K562 (cell line): Measurements from ENCODE around the gene CACNA1E. TPM values are rescaled to one million over a fixed set of nuclear protein-coding genes. Genes with fewer than 3 reads are reported as not detected.

Experiments
- ATAC-seq: fragments of 200-7000 bp; cut with Tn5 transposase; 3 replicates; pipeline ENCODE4 v1.9.1; 2020; ENCODE audit warnings: moderate library complexity
- BruUV-seq: library from RNA; stranded (reverse); fragments of 400-500 nt; replicated peaks from 2 replicates; lab custom pipeline; 2021; lab: Mats Ljungman, UMichigan
- CTCF ChIA-PET: fragments of 300-600 bp; formaldehyde crosslinking; extraction: SDS; loops from one replicate; lab custom pipeline; 2021; ENCODE audit warnings: low intra/inter-chr PET ratio; lab: Yijun Ruan, JAX
- POLR2A ChIA-PET: fragments of 300-600, 350-650 bp; sonication (Branson Sonifier 250); formaldehyde crosslinking; extraction: SDS; loops from one replicate; lab custom pipeline; 2021; ENCODE audit warnings: antibody characterized with exemption, inconsistent platforms; lab: Yijun Ruan, JAX
- DNase-seq, 4 experiments: peaks; one replicate each; pipeline versions ENCODE4 v3.0.0 to v3.0.0-alpha.2; 2011 to 2018; ENCODE audit warnings: low spot score in 3 of 4, mixed read lengths in 3 of 4; ENCODE audit errors: extremely low read depth in 1 of 4
- FAIRE-seq: peaks from 2 replicates; lab custom pipeline; 2011; peaks lifted over from hg19 to GRCh38; lab: Jason Lieb, UNC
- H2AFZ ChIP-seq: 2 replicates; pipeline ENCODE4 v1.6.0; 2011; ENCODE audit warnings: low read depth, low read length, control low read depth, inconsistent platforms
- H3K27ac ChIP-seq: fragments of 200-600 bp; 3 replicates; pipeline ENCODE4 v1.8.0; 2011; ENCODE audit warnings: low read depth, mild to moderate bottlenecking, control low read depth, inconsistent platforms, low read length, moderate library complexity, mixed read lengths; ENCODE audit errors: extremely low read depth
- H3K27me3 ChIP-seq, 2 experiments: fragments of 300-600 bp in 1 of 2; 2 replicates in 1 of 2; 3 replicates in 1 of 2; pipeline versions ENCODE4 v1.6.0 to v1.8.0; 2011; ENCODE audit warnings: inconsistent platforms in 2 of 2, low read length in 2 of 2, mild to moderate bottlenecking in 1 of 2, mixed read lengths in 1 of 2, moderate library complexity in 1 of 2; ENCODE audit not compliant: control insufficient read depth in 2 of 2, insufficient read depth in 2 of 2
- H3K36me3 ChIP-seq: fragments of 300-600 bp; 3 replicates; pipeline ENCODE4 v1.8.0; 2011; ENCODE audit warnings: mild to moderate bottlenecking, low read length, inconsistent platforms; ENCODE audit not compliant: control insufficient read depth, insufficient read depth
- H3K4me1 ChIP-seq, 2 experiments: fragments of 200-600 bp in 1 of 2; replicated peaks in 1 of 2; 2 replicates in 1 of 2; 3 replicates in 1 of 2; pipeline versions ENCODE4 v1.5.1 to v1.8.0; 2011; ENCODE audit warnings: inconsistent platforms in 2 of 2, low read length in 2 of 2, mild to moderate bottlenecking in 1 of 2, mixed read lengths in 1 of 2, moderate library complexity in 1 of 2; ENCODE audit not compliant: control insufficient read depth in 2 of 2, insufficient read depth in 2 of 2
- H3K4me2 ChIP-seq: 2 replicates; pipeline ENCODE4 v1.6.1; 2011; ENCODE audit warnings: low read length, control low read depth, inconsistent platforms, mixed read lengths; ENCODE audit not compliant: insufficient read depth
- H3K4me3 ChIP-seq: fragments of 200-600 bp; sonication (generic), shearing (Covaris generic); 2 replicates; pipeline ENCODE4 v1.5.1; 2016; ENCODE audit warnings: control low read depth, inconsistent platforms
- H3K79me2 ChIP-seq: fragments of 200-600 bp; 3 replicates; pipeline ENCODE4 v1.8.0; 2011; ENCODE audit warnings: low read length, inconsistent platforms; ENCODE audit not compliant: control insufficient read depth, insufficient read depth
- H3K9ac ChIP-seq, 2 experiments: 2 replicates each; pipeline versions ENCODE4 v1.6.0 to v1.6.1; 2011; ENCODE audit warnings: low read depth in 2 of 2, low read length in 2 of 2, control low read depth in 1 of 2, inconsistent platforms in 1 of 2, mild to moderate bottlenecking in 1 of 2, mixed read lengths in 1 of 2; ENCODE audit not compliant: insufficient read depth in 1 of 2
- H3K9me1 ChIP-seq: one replicate; pipeline ENCODE4 v1.6.0; 2011; ENCODE audit warnings: inconsistent platforms, mild to moderate bottlenecking, low read length, moderate library complexity; ENCODE audit not compliant: control insufficient read depth, insufficient read depth
- H3K9me3 ChIP-seq: replicated peaks from 2 replicates; pipeline ENCODE4 v1.5.1; 2011; ENCODE audit warnings: low read depth, low read length, inconsistent platforms; ENCODE audit not compliant: control insufficient read depth, insufficient read depth
- H4K20me1 ChIP-seq: replicated peaks from 2 replicates; pipeline ENCODE4 v1.6.1; 2011; ENCODE audit warnings: low read length, inconsistent platforms, mixed read lengths; ENCODE audit not compliant: control insufficient read depth, insufficient read depth
- ARNT ChIP-seq, 2 experiments: fragments of 450-650 bp; IDR thresholded peaks; 2 replicates each; pipeline ENCODE4 v1.6.1; 2016; ENCODE audit warnings: mild to moderate bottlenecking in 1 of 2
- BHLHE40 ChIP-seq: IDR thresholded peaks from 2 replicates; pipeline ENCODE4 v1.6.1; 2011; ENCODE audit warnings: low read length, improper control_type of control experiment
- DACH1 ChIP-seq: fragments of 450-650 bp; IDR thresholded peaks from 2 replicates; pipeline ENCODE4 v1.6.1; 2018; ENCODE audit not compliant: partially characterized antibody
- EP400 ChIP-seq: fragments of 450-650 bp; IDR thresholded peaks from 2 replicates; pipeline ENCODE4 v1.6.1; 2017; ENCODE audit warnings: antibody characterized with exemption, mild to moderate bottlenecking, moderate library complexity
- HMGN3 ChIP-seq: IDR thresholded peaks from 2 replicates; pipeline ENCODE4 v1.6.1; 2011; ENCODE audit warnings: borderline replicate concordance, low read depth, mild to moderate bottlenecking, mixed read lengths, low read length; ENCODE audit not compliant: insufficient read length; ENCODE audit errors: extremely low read depth
- HNRNPUL1 ChIP-seq: fragments of 200-400 bp; formaldehyde crosslinking; IDR thresholded peaks from 2 replicates; pipeline ENCODE4 v1.6.1; 2017; ENCODE audit warnings: low read length
- MEIS2 ChIP-seq: fragments of 450-650 bp; IDR thresholded peaks from 2 replicates; pipeline ENCODE4 v1.6.1; 2014; ENCODE audit warnings: mild to moderate bottlenecking; ENCODE audit not compliant: partially characterized antibody
- NR2F6 ChIP-seq: fragments of 450-650 bp; formaldehyde crosslinking; IDR thresholded peaks from 2 replicates; pipeline ENCODE4 v1.4.0; 2020; ENCODE audit warnings: mild to moderate bottlenecking
- NUFIP1 ChIP-seq: fragments of 450-650 bp; IDR thresholded peaks from 2 replicates; pipeline ENCODE4 v1.6.1; 2018; ENCODE audit not compliant: partially characterized antibody
- PYGO2 ChIP-seq: fragments of 450-650 bp; IDR thresholded peaks from 2 replicates; pipeline ENCODE4 v1.6.1; 2016; ENCODE audit warnings: mild to moderate bottlenecking, missing genetic modification characterization, moderate library complexity, missing compliant biosample characterization
- SAP30 ChIP-seq: fragments of 200-600 bp; sonication (generic); IDR thresholded peaks from 2 replicates; pipeline ENCODE4 v1.6.1; 2012; ENCODE audit warnings: borderline replicate concordance, low read depth, mild to moderate bottlenecking, moderate library complexity, low read length, control low read depth, inconsistent platforms; ENCODE audit not compliant: insufficient read depth, poor library complexity, severe bottlenecking
- USF2 ChIP-seq: sonication (generic); formaldehyde crosslinking; IDR thresholded peaks from 2 replicates; pipeline ENCODE4 v1.5.0; 2020; ENCODE audit warnings: missing genetic modification reagents
- ZC3H4 ChIP-seq: sonication (generic); formaldehyde crosslinking; IDR thresholded peaks from 2 replicates; pipeline ENCODE4 v1.9.0; 2021; ENCODE audit warnings: missing genetic modification reagents, borderline replicate concordance
- ZNF174 ChIP-seq: fragments of 250-450 bp; sonication (Bioruptor Pico); IDR thresholded peaks from 2 replicates; pipeline ENCODE4 v1.4.0; 2020; ENCODE audit warnings: mild to moderate bottlenecking
- ZNF436 ChIP-seq: fragments of 250-450, 450-650 bp; sonication (Bioruptor Pico); formaldehyde crosslinking; IDR thresholded peaks from 2 replicates; pipeline ENCODE4 v1.7.0; 2020; ENCODE audit warnings: mild to moderate bottlenecking
- WGBS: fragments of 100-300 bp; shearing (Covaris generic); methylation state at CpG from one replicate; pipeline ENCODE4 v1.1.6; 2016; ENCODE audit warnings: low coverage, mixed read lengths; ENCODE audit not compliant: insufficient coverage; ENCODE audit errors: missing lambda C conversion rate; 5-methylcytosine and 5-hydroxymethylcytosine counted together
- in situ Hi-C: fragments of 300-500 bp; cut with MboI; formaldehyde crosslinking; loops from 4 replicates; pipeline ENCODE4 v1.15.0; 2018; ENCODE audit warnings: inconsistent platforms, mixed read lengths
- intact Hi-C: fragments of 100-400 bp; cut with micrococcal nuclease; formaldehyde crosslinking; loops from 2 replicates; pipeline ENCODE4 v1.14.2; 2022
- polyA plus RNA-seq, 8 experiments: library from polyadenylated mRNA; depleted of rRNA in 4 of 8; stranded (reverse) in 5 of 8; unstranded in 3 of 8; fragments of >200 nt; fragmentation: Nextera tagmentation in 2 of 8; fragmentation: Illumina TruSeq in 1 of 8; extraction: Ambion mirVana in 2 of 8; extraction: Trizol in 1 of 8; gene quantifications; 2 replicates each; pipeline versions ENCODE4 v1.2.1 to v1.2.3, GENCODE V29; 2011 to 2014; ENCODE audit warnings: inconsistent platforms in 1 of 8, missing spikeins in 1 of 8
- total RNA-seq, 7 experiments: library from RNA; depleted of rRNA in 6 of 7; stranded (reverse); fragments of >200 nt in 6 of 7; fragmentation: Illumina TruSeq in 2 of 7; extraction: Trizol in 2 of 7; gene quantifications; 2 replicates each; pipeline versions ENCODE4 v1.2.1 to v1.2.3, GENCODE V29; 2011 to 2021; ENCODE audit warnings: low replicate concordance in 1 of 7
- TF ChIP-seq, protein P1 (sequence below), 2 experiments: fragments of 450-650 bp in 1 of 2; IDR thresholded peaks; 2 replicates each; pipeline ENCODE4 v1.6.1; 2011 to 2017; ENCODE audit warnings: low read depth in 2 of 2, antibody characterized with exemption in 1 of 2, borderline replicate concordance in 1 of 2, low read length in 1 of 2, mild to moderate bottlenecking in 1 of 2, mixed read lengths in 1 of 2; ENCODE audit not compliant: control insufficient read depth in 1 of 2
- TF ChIP-seq, protein P2 (sequence below): fragments of 250-450 bp; sonication (Bioruptor Pico); IDR thresholded peaks from 2 replicates; pipeline ENCODE4 v1.9.0; 2021; ENCODE audit warnings: mild to moderate bottlenecking
- TF ChIP-seq, protein P3 (sequence below): fragments of 250-450 bp; sonication (Bioruptor Pico); IDR thresholded peaks from 2 replicates; pipeline ENCODE4 v1.8.0; 2021; ENCODE audit warnings: mild to moderate bottlenecking, moderate library complexity

CACNA1E gene
- total and polyA plus RNA-seq, 9 of the 15 experiments (the other 6 are each of a cell fraction or from before 2014, with no cell fraction given) = under 0.01 to 0.04 TPM; not detected in 7

DNA sequence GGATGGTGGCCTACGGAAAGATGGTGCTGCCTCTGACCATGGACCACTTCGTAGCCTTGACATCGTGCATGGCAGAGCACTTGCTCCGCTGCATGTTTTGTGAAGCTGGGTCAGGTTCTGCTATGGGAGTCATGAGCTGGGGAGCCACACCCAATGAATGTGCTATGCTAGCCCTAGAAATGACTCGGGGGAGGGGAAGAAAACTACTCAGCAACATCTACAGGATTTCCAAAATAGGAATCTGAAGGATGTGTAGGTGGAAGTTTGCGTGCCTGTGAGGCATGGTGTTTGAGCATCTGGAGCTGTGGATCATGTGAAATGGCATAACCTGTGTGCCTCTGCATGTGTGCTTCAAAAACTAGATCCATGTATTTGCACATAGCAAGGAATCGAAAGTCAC lies 247.3 kb downstream of the CACNA1E start:
- WGBS = 0% methylated on average over 7 of the region's 7 CpGs
- POLR2A ChIA-PET = no interaction called here
- no peak for TF ChIP-seq ZNF174 (CRISPR knock-in tag)
- no peak for TF ChIP-seq SAP30
- TF ChIP-seq PYGO2 (tag) = no peak
- TF ChIP-seq, protein P1, sequence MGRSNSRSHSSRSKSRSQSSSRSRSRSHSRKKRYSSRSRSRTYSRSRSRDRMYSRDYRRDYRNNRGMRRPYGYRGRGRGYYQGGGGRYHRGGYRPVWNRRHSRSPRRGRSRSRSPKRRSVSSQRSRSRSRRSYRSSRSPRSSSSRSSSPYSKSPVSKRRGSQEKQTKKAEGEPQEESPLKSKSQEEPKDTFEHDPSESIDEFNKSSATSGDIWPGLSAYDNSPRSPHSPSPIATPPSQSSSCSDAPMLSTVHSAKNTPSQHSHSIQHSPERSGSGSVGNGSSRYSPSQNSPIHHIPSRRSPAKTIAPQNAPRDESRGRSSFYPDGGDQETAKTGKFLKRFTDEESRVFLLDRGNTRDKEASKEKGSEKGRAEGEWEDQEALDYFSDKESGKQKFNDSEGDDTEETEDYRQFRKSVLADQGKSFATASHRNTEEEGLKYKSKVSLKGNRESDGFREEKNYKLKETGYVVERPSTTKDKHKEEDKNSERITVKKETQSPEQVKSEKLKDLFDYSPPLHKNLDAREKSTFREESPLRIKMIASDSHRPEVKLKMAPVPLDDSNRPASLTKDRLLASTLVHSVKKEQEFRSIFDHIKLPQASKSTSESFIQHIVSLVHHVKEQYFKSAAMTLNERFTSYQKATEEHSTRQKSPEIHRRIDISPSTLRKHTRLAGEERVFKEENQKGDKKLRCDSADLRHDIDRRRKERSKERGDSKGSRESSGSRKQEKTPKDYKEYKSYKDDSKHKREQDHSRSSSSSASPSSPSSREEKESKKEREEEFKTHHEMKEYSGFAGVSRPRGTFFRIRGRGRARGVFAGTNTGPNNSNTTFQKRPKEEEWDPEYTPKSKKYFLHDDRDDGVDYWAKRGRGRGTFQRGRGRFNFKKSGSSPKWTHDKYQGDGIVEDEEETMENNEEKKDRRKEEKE (IDR thresholded peaks at IDR 0.05; ENCODE audit: borderline replicate concordance in 1 of 2, control insufficient read depth in 1 of 2, low read depth in 2 of 2, low read length in 1 of 2) = no peak
- TF ChIP-seq NUFIP1 = no peak
- TF ChIP-seq ZC3H4 (CRISPR knock-in tag) = no peak
- TF ChIP-seq ARNT (IDR thresholded peaks at IDR 0.05) = no peak
- TF ChIP-seq, protein P2, sequence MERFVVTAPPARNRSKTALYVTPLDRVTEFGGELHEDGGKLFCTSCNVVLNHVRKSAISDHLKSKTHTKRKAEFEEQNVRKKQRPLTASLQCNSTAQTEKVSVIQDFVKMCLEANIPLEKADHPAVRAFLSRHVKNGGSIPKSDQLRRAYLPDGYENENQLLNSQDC = no peak
- TF ChIP-seq HMGN3 = no peak
- no peak for TF ChIP-seq EP400
- TF ChIP-seq ZNF436 = no peak
- TF ChIP-seq MEIS2 = no peak
- TF ChIP-seq, protein P3, sequence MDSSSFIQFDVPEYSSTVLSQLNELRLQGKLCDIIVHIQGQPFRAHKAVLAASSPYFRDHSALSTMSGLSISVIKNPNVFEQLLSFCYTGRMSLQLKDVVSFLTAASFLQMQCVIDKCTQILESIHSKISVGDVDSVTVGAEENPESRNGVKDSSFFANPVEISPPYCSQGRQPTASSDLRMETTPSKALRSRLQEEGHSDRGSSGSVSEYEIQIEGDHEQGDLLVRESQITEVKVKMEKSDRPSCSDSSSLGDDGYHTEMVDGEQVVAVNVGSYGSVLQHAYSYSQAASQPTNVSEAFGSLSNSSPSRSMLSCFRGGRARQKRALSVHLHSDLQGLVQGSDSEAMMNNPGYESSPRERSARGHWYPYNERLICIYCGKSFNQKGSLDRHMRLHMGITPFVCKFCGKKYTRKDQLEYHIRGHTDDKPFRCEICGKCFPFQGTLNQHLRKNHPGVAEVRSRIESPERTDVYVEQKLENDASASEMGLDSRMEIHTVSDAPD = no peak
- no peak for TF ChIP-seq HNRNPUL1
- TF ChIP-seq DACH1 = no peak
- no peak for TF ChIP-seq NR2F6 (CRISPR knock-in tag)
- no peak for TF ChIP-seq BHLHE40
- no peak for TF ChIP-seq USF2 (CRISPR knock-in tag)

More for the DNA sequence above, 247.3 kb downstream of the CACNA1E start:
- no TSS peak for BruUV-seq
- Histone ChIP-seq H3K27me3 (peaks cover 0 to 42% of the 10 kb centered on the region in 2 experiments; a peak in 3 of 5 replicates), H3K36me3 (no peaks in the 10 kb centered on the region), H3K9me1 (no peaks in the 10 kb centered on the region), H3K79me2 (no peaks in the 10 kb centered on the region), H3K9me3 (no peaks in the 10 kb centered on the region), H2AFZ (no peak overlapping the region), H3K4me2 (no peak overlapping the region), H3K4me1 (peaks cover 0 to 7% of the 10 kb centered on the region in 2 experiments; a peak in 1 of 5 replicates), H3K27ac (no peak overlapping the region), H4K20me1 (no peaks in the 10 kb centered on the region), H3K9ac (no peak overlapping the region), H3K4me3 (no peak overlapping the region)
- ATAC-seq (no peak), FAIRE-seq (no peak), DNase-seq (no peak)
- in situ Hi-C loops = no loop called here
- intact Hi-C loops = no loop called here
- CTCF ChIA-PET = no interaction called here
